A549 (cell line): ENCODE measurements around the gene CFAP99. TPM values are rescaled to one million over a fixed set of nuclear protein-coding genes. Genes with fewer than 3 reads are reported as not detected.
A peak's percentile ranks its signal among the peaks of the same experiment; 100 is the strongest.

Experiments
- ATAC-seq, 2 experiments: fragments of 200-7000 bp in 1 of 2; fragments of >200 bp in 1 of 2; cut with Nextera tagmentation in 1 of 2; cut with Tn5 transposase in 1 of 2; 3 replicates each; pipeline versions ENCODE4 v1.8.0 to v1.9.1; 2018 to 2020; ENCODE audit warnings: mild to moderate bottlenecking in 1 of 2, moderate library complexity in 1 of 2
- CTCF ChIA-PET: fragments of 300-600 bp; sonication (Branson Sonifier 250); formaldehyde crosslinking; extraction: SDS; loops from one replicate; lab custom pipeline; 2021; ENCODE audit warnings: antibody characterized with exemption, inconsistent platforms; lab: Yijun Ruan, JAX
- POLR2A ChIA-PET: fragments of 350-600 bp; formaldehyde crosslinking; extraction: SDS; loops from one replicate; lab custom pipeline; 2021; ENCODE audit warnings: antibody characterized with exemption, inconsistent platforms; lab: Yijun Ruan, JAX
- DNase-seq, 2 experiments: peaks; one replicate each; pipeline versions ENCODE4 v3.0.0 to v3.0.0-alpha.2; 2011 to 2016; ENCODE audit warnings: low read depth in 1 of 2, low spot score in 1 of 2
- FAIRE-seq: peaks from 2 replicates; lab custom pipeline; 2011; peaks lifted over from hg19 to GRCh38; lab: Jason Lieb, UNC
- H3K27ac ChIP-seq, 2 experiments: fragments of >200 bp; sonication (Bioruptor Twin); formaldehyde crosslinking; 3 replicates each; pipeline ENCODE4 v1.5.1; 2016 to 2017
- H3K4me1 ChIP-seq: fragments of >200 bp; sonication (Bioruptor Twin); formaldehyde crosslinking; 3 replicates; pipeline ENCODE4 v1.6.1; 2016
- H3K4me2 ChIP-seq: fragments of >200 bp; sonication (Bioruptor Twin); formaldehyde crosslinking; 3 replicates; pipeline ENCODE4 v1.6.1; 2016
- H3K4me3 ChIP-seq: fragments of >200 bp; sonication (Bioruptor Twin); formaldehyde crosslinking; 3 replicates; pipeline ENCODE4 v1.5.1; 2016
- H3K9me3 ChIP-seq: fragments of >200 bp; sonication (Bioruptor Twin); formaldehyde crosslinking; 3 replicates; pipeline ENCODE4 v1.6.1; 2016
- CBX2 ChIP-seq: fragments of 200-600 bp; sonication (generic); IDR thresholded peaks from 2 replicates; pipeline ENCODE4 v1.6.1; 2016; ENCODE audit warnings: low read depth, mild to moderate bottlenecking, borderline replicate concordance
- CTCF ChIP-seq: fragments of >200 bp; sonication (Bioruptor Twin); formaldehyde crosslinking; IDR thresholded peaks from 3 replicates; pipeline ENCODE4 v1.5.1; 2016
- FOSB ChIP-seq: fragments of 250-450 bp; sonication (Bioruptor Pico); IDR thresholded peaks from 2 replicates; pipeline ENCODE4 v1.5.0; 2020; ENCODE audit warnings: mild to moderate bottlenecking, moderate library complexity
- HDAC2 ChIP-seq: fragments of 200-600 bp; sonication (generic); IDR thresholded peaks from 2 replicates; pipeline ENCODE4 v1.6.1; 2016
- HOXA7 ChIP-seq: fragments of 250-450 bp; sonication (Bioruptor Pico); IDR thresholded peaks from 2 replicates; pipeline ENCODE4 v1.5.0; 2020; ENCODE audit warnings: mild to moderate bottlenecking, moderate library complexity
- JUNB ChIP-seq: fragments of >200 bp; sonication (Bioruptor Twin); formaldehyde crosslinking; IDR thresholded peaks from 2 replicates; pipeline ENCODE4 v1.6.1; 2016
- KDM1A ChIP-seq: fragments of 200-600 bp; sonication (generic); IDR thresholded peaks from 2 replicates; pipeline ENCODE4 v1.6.1; 2016; ENCODE audit warnings: low read depth, mild to moderate bottlenecking
- POLR2AphosphoS2 ChIP-seq: conservative IDR thresholded peaks from 2 replicates; pipeline ENCODE4 v1.6.1; 2012; ENCODE audit warnings: low read length, improper control_type of control experiment, inconsistent platforms
- RNF2 ChIP-seq: fragments of 200-600 bp; sonication (generic); IDR thresholded peaks from 2 replicates; pipeline ENCODE4 v1.6.1; 2016; ENCODE audit warnings: low read depth, mild to moderate bottlenecking, antibody characterized with exemption, moderate library complexity, borderline replicate concordance
- TP53 ChIP-seq: fragments of 250-450 bp; sonication (Bioruptor Pico); IDR thresholded peaks from 2 replicates; pipeline ENCODE4 v1.5.0; 2021; ENCODE audit warnings: mild to moderate bottlenecking, moderate library complexity
- ZFP36 ChIP-seq: fragments of 450-650 bp; IDR thresholded peaks from 2 replicates; pipeline ENCODE4 v1.6.1; 2014; ENCODE audit warnings: borderline replicate concordance; ENCODE audit not compliant: partially characterized antibody
- ZSCAN20 ChIP-seq: fragments of 250-450 bp; sonication (Bioruptor Pico); IDR thresholded peaks from 2 replicates; pipeline ENCODE4 v1.8.0; 2022; ENCODE audit warnings: mild to moderate bottlenecking, moderate library complexity
- WGBS: methylation state at CpG from one replicate; pipeline ENCODE4 v1.1.6; 2017; ENCODE audit errors: missing lambda C conversion rate; 5-methylcytosine and 5-hydroxymethylcytosine counted together
- polyA plus RNA-seq, 4 experiments: library from polyadenylated mRNA; depleted of rRNA in 3 of 4; stranded (reverse); fragments of >200 nt; fragmentation: RNase III in 1 of 4; extraction: RNeasy Plus Mini Kit Qiagen cat#74134 plus additional on column Dnase treatment in 1 of 4; gene quantifications; 2 replicates in 3 of 4; 3 replicates in 1 of 4; pipeline ENCODE4 v1.2.3, GENCODE V29; 2011 to 2017
- TF ChIP-seq, protein P1 (sequence below): IDR thresholded peaks from 2 replicates; pipeline ENCODE4 v1.6.1; 2012; ENCODE audit warnings: low read depth, borderline replicate concordance
- TF ChIP-seq, protein P2 (sequence below): fragments of 200-600 bp; sonication (generic); IDR thresholded peaks from 2 replicates; pipeline ENCODE4 v1.6.1; 2016; ENCODE audit warnings: antibody characterized with exemption, mild to moderate bottlenecking, moderate library complexity

Gene CFAP99
- polyA plus RNA-seq, 2 of the 4 experiments (the other 2 are of a cell fraction): 0.09 TPM; not detected in 1

- no peak overlapping the region for H3K27ac ChIP-seq
- no peak for TF ChIP-seq HDAC2
- TF ChIP-seq ZFP36: no peak
- TF ChIP-seq, protein P1, sequence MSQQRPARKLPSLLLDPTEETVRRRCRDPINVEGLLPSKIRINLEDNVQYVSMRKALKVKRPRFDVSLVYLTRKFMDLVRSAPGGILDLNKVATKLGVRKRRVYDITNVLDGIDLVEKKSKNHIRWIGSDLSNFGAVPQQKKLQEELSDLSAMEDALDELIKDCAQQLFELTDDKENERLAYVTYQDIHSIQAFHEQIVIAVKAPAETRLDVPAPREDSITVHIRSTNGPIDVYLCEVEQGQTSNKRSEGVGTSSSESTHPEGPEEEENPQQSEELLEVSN: no peak
- no peak for TF ChIP-seq POLR2AphosphoS2
- TF ChIP-seq KDM1A: no peak
- no peak for TF ChIP-seq HOXA7 (CRISPR knock-in tag)
- CTCF ChIA-PET: interaction anchor here (2.0 kb wide), 1 partner anchor 14 kb away, joined by 5 read pairs; no protein-coding TSS in a partner anchor
- no peak overlapping the region for H3K4me3 ChIP-seq
- no peaks in the 10 kb centered on the region for H3K9me3 ChIP-seq
- peaks cover 7% of the 10 kb centered on the region; the same call in 2 of the 3 replicates for H3K4me1 ChIP-seq
- no peak overlapping the region for H3K4me2 ChIP-seq
- POLR2A ChIA-PET: no interaction called here
- 95% methylated on average over 9 of the region's 10 CpGs for WGBS
- ATAC-seq (no peak), DNase-seq (no peak), FAIRE-seq (no peak)
These were observed 19.5 kb upstream of the CFAP99 start for GRCh38 chr4:2399216-2399615.

GRCh38 chr4:2399631-2400190, 19.0 kb upstream of the CFAP99 start:
- Histone ChIP-seq H3K4me2 (no peak overlapping the region), H3K27ac (no peak overlapping the region), H3K4me3 (no peak overlapping the region), H3K4me1 (peaks cover 7% of the 10 kb centered on the region; the same call in 2 of the 3 replicates), H3K9me3 (no peaks in the 10 kb centered on the region)
- CTCF ChIA-PET: interaction anchor here (2.0 kb wide), 1 partner anchor 13 kb away, joined by 5 read pairs; no protein-coding TSS in a partner anchor
- FAIRE-seq (no peak), ATAC-seq (no peak), DNase-seq (no peak)
- TF ChIP-seq HOXA7 (CRISPR knock-in tag) (no peak), RNF2 (no peak), TP53 (no peak), JUNB (no peak), CTCF (no peak), FOSB (CRISPR knock-in tag) (no peak), POLR2AphosphoS2 (no peak), ZSCAN20 (CRISPR knock-in tag) (no peak)
- TF ChIP-seq, protein P2, sequence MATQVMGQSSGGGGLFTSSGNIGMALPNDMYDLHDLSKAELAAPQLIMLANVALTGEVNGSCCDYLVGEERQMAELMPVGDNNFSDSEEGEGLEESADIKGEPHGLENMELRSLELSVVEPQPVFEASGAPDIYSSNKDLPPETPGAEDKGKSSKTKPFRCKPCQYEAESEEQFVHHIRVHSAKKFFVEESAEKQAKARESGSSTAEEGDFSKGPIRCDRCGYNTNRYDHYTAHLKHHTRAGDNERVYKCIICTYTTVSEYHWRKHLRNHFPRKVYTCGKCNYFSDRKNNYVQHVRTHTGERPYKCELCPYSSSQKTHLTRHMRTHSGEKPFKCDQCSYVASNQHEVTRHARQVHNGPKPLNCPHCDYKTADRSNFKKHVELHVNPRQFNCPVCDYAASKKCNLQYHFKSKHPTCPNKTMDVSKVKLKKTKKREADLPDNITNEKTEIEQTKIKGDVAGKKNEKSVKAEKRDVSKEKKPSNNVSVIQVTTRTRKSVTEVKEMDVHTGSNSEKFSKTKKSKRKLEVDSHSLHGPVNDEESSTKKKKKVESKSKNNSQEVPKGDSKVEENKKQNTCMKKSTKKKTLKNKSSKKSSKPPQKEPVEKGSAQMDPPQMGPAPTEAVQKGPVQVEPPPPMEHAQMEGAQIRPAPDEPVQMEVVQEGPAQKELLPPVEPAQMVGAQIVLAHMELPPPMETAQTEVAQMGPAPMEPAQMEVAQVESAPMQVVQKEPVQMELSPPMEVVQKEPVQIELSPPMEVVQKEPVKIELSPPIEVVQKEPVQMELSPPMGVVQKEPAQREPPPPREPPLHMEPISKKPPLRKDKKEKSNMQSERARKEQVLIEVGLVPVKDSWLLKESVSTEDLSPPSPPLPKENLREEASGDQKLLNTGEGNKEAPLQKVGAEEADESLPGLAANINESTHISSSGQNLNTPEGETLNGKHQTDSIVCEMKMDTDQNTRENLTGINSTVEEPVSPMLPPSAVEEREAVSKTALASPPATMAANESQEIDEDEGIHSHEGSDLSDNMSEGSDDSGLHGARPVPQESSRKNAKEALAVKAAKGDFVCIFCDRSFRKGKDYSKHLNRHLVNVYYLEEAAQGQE: no peak
- POLR2A ChIA-PET: no interaction called here
- WGBS: 90% methylated on average over 24 of the region's 28 CpGs

DNA sequence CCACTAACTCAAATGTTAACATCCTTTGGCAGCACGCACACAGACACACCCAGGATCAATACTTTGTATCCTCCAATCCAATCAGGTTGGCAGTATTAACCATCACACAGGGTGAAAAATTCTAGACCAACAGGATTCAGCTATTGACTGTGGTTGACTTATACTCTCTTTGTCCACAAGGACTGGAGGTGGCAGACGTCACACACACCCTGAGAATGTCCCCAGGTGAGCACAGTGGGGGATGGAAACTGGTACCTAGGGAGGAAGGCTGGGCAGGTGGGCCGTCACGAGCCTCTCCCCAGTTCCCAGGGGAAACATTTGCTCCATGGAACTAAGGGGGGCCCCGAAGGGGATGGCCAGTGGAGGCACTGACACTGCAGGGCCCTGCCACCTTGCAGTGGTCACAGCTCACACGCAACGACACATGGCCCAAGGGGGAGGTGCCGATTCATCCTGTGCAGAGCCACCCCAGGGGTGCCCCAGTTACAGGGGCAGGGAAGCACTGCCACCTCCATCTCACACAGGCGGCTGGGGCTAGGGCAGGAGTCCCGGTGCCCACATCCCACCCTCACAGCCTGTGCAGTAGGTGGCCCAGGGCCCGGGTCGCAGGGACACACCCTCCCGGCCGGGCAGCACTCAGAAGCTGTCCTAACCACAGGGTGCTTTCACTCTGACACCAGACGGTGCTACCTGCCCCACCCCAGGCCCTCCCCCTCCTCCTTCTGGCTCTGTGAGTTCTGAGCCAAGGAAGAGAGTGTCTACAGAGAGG, 17.7 kb upstream of the CFAP99 start:
- Histone ChIP-seq H3K4me1 (peaks cover 7% of the 10 kb centered on the region; the same call in 1 of the 3 replicates), H3K27ac (no peak overlapping the region), H3K4me3 (no peak overlapping the region), H3K9me3 (no peaks in the 10 kb centered on the region), H3K4me2 (no peak overlapping the region)
- FAIRE-seq (no peak), DNase-seq (no peak), ATAC-seq (peak in 1 of 2 experiments; percentile 47; a peak in 2 of 6 replicates)
- ChIA-PET CTCF (interaction anchor here (2.0 kb wide), 1 partner anchor 12 kb away, joined by 5 read pairs; no protein-coding TSS in a partner anchor), POLR2A (no interaction called here)
- WGBS: 68% methylated on average over 4 of the region's 15 CpGs
- no peak for TF ChIP-seq CBX2
